C4-2B (cell line): ENCODE data around the gene HLA-A.

Source experiments
- CTCF ChIP-seq: fragments of 450-650 bp; conservative IDR thresholded peaks from 2 replicates; pipeline ENCODE4 v1.5.1; 2017; ENCODE audit warnings: mild to moderate bottlenecking
- ZFX ChIP-seq: fragments of 450-650 bp; IDR thresholded peaks from 2 replicates; pipeline ENCODE4 v1.6.1; 2017

GRCh38 chr6:29947077-29947980, 5.0 kb downstream of the HLA-A start:
- no peak for TF ChIP-seq CTCF
- TF ChIP-seq ZFX: no peak
